HepG2 (cell line): ENCODE data around the gene OTOGL. TPM values are rescaled to one million over a fixed set of nuclear protein-coding genes. Genes with fewer than 3 reads are reported as not detected.

ENCODE experiments used
- ATAC-seq: fragments of 200-7000 bp; cut with Tn5 transposase; 3 replicates; pipeline ENCODE4 v1.9.1; 2020; ENCODE audit warnings: mild to moderate bottlenecking, moderate library complexity
- BruUV-seq: library from RNA; stranded (reverse); fragments of 400-500 nt; replicated peaks from 2 replicates; lab custom pipeline; 2021; lab: Mats Ljungman, UMichigan
- CTCF ChIA-PET: fragments of 300-600 bp; formaldehyde crosslinking; extraction: SDS; loops from one replicate; lab custom pipeline; 2021; ENCODE audit warnings: low total read pairs, inconsistent platforms, low intra/inter-chr PET ratio; lab: Yijun Ruan, JAX
- POLR2A ChIA-PET: fragments of 350-600 bp; sonication (Branson Sonifier 250); formaldehyde crosslinking; loops from one replicate; lab custom pipeline; 2020; ENCODE audit warnings: antibody characterized with exemption, inconsistent platforms; lab: Yijun Ruan, JAX
- DNase-seq: peaks from one replicate; pipeline ENCODE4 v3.0.0-alpha.2; 2015; ENCODE audit warnings: low spot score
- FAIRE-seq: peaks from 3 replicates; lab custom pipeline; 2011; peaks lifted over from hg19 to GRCh38; lab: Jason Lieb, UNC
- H2AFZ ChIP-seq: one replicate; pipeline ENCODE4 v1.6.1; 2011; ENCODE audit warnings: low read length, inconsistent platforms
- H3K27ac ChIP-seq: fragments of 300-600 bp; 3 replicates; pipeline ENCODE4 v1.8.0; 2011; ENCODE audit warnings: mixed run types, mild to moderate bottlenecking, mixed read lengths, low read length, inconsistent platforms; ENCODE audit not compliant: insufficient read depth; ENCODE audit errors: extremely low read length
- H3K27me3 ChIP-seq, 2 experiments: fragments of 200-600 bp in 1 of 2; 2 replicates in 1 of 2; 3 replicates in 1 of 2; pipeline versions ENCODE4 v1.6.0 to v1.8.0; 2011; ENCODE audit warnings: low read length in 2 of 2, mild to moderate bottlenecking in 2 of 2, moderate library complexity in 2 of 2, inconsistent platforms in 1 of 2; ENCODE audit not compliant: insufficient read depth in 2 of 2, control insufficient read depth in 1 of 2
- H3K36me3 ChIP-seq, 2 experiments: fragments of 200-600 bp in 1 of 2; replicated peaks in 1 of 2; 2 replicates in 1 of 2; 3 replicates in 1 of 2; pipeline versions ENCODE4 v1.5.1 to v1.8.0; 2011; ENCODE audit warnings: low read length in 2 of 2, inconsistent platforms in 1 of 2; ENCODE audit not compliant: insufficient read depth in 2 of 2, control insufficient read depth in 1 of 2
- H3K4me1 ChIP-seq: 2 replicates; pipeline ENCODE4 v1.5.1; 2012; ENCODE audit warnings: low read length, inconsistent platforms; ENCODE audit not compliant: insufficient read depth
- H3K4me2 ChIP-seq: 2 replicates; pipeline ENCODE4 v1.6.0; 2011; ENCODE audit warnings: low read depth, low read length, inconsistent platforms
- H3K4me3 ChIP-seq, 3 experiments: fragments of 200-600 bp in 1 of 3; sonication (generic), shearing (Covaris generic) in 1 of 3; replicated peaks in 1 of 3; 2 replicates each; pipeline ENCODE4 v1.5.1; 2011 to 2016; ENCODE audit warnings: low read length in 3 of 3, inconsistent platforms in 2 of 3, low read depth in 2 of 3, mild to moderate bottlenecking in 2 of 3, control low read depth in 1 of 3, mixed read lengths in 1 of 3; ENCODE audit not compliant: insufficient read depth in 1 of 3
- H3K79me2 ChIP-seq: one replicate; pipeline ENCODE4 v1.6.1; 2011; ENCODE audit warnings: low read length, inconsistent platforms; ENCODE audit not compliant: insufficient read depth
- H3K9ac ChIP-seq: 2 replicates; pipeline ENCODE4 v1.6.0; 2011; ENCODE audit warnings: mild to moderate bottlenecking, low read depth, low read length, inconsistent platforms; ENCODE audit not compliant: insufficient read depth
- H3K9me3 ChIP-seq: 2 replicates; pipeline ENCODE4 v1.5.1; 2012; ENCODE audit warnings: mild to moderate bottlenecking, low read length
- H4K20me1 ChIP-seq: 2 replicates; pipeline ENCODE4 v1.6.0; 2011; ENCODE audit warnings: inconsistent platforms, mild to moderate bottlenecking, low read length, moderate library complexity; ENCODE audit not compliant: insufficient read depth
- ATF7-NPFF ChIP-seq: sonication (generic); formaldehyde crosslinking; IDR thresholded peaks from 2 replicates; pipeline ENCODE4 v1.8.1; 2023; ENCODE audit warnings: mild to moderate bottlenecking, low read depth, missing genetic modification reagents, moderate library complexity
- NR2F1 ChIP-seq, 2 experiments: fragments of 450-650 bp in 1 of 2; formaldehyde crosslinking in 1 of 2; IDR thresholded peaks; 2 replicates each; pipeline versions ENCODE4 v1.5.0 to v1.6.1; 2016 to 2020; ENCODE audit warnings: mild to moderate bottlenecking in 1 of 2, missing compliant biosample characterization in 1 of 2, missing genetic modification reagents in 1 of 2, moderate library complexity in 1 of 2
- ZNF143 ChIP-seq: sonication (generic); formaldehyde crosslinking; IDR thresholded peaks from 2 replicates; pipeline ENCODE4 v1.4.0; 2020; ENCODE audit warnings: missing genetic modification reagents
- ZNF326 ChIP-seq: sonication (generic); formaldehyde crosslinking; IDR thresholded peaks from 2 replicates; pipeline ENCODE4 v1.4.0; 2020; ENCODE audit warnings: missing genetic modification reagents, borderline replicate concordance
- ZNF441 ChIP-seq: sonication (generic); formaldehyde crosslinking; IDR thresholded peaks from 2 replicates; pipeline ENCODE4 v1.7.0; 2021; ENCODE audit warnings: missing genetic modification reagents, borderline replicate concordance
- ZNF781 ChIP-seq: sonication (generic); formaldehyde crosslinking; IDR thresholded peaks from 2 replicates; pipeline ENCODE4 v1.5.1; 2020; ENCODE audit warnings: borderline replicate concordance, mild to moderate bottlenecking, missing genetic modification reagents; ENCODE audit errors: not compliant biosample characterization
- ZNF879 ChIP-seq: sonication (generic); formaldehyde crosslinking; IDR thresholded peaks from 2 replicates; pipeline ENCODE4 v1.8.1; 2023; ENCODE audit warnings: missing genetic modification reagents
- in situ Hi-C: cut with HindIII; loops from 2 replicates; pipeline ENCODE4 v1.10.0; 2017; ENCODE audit warnings: low pct_unique_long_range_greater_than_20kb; ENCODE audit not compliant: extremely low pct_ligation_motif_present
- intact Hi-C: fragments of 100-400 bp; cut with micrococcal nuclease; formaldehyde crosslinking; loops from one replicate; pipeline ENCODE4 v1.10.0; 2022; ENCODE audit not compliant: unreplicated experiment
- polyA plus RNA-seq, 8 experiments: library from polyadenylated mRNA; depleted of rRNA in 3 of 8; stranded (reverse) in 7 of 8; unstranded in 1 of 8; fragments of >200 nt; fragmentation: Illumina TruSeq in 4 of 8; extraction: Trizol in 4 of 8; gene quantifications; 2 replicates each; pipeline versions ENCODE4 v1.2.1 to v1.2.3, GENCODE V29; 2011 to 2016; ENCODE audit warnings: low read depth in 4 of 8, missing spikeins in 1 of 8, mixed read lengths in 1 of 8; ENCODE audit not compliant: insufficient read depth in 1 of 8
- total RNA-seq, 5 experiments: library from RNA; depleted of rRNA; stranded (reverse); fragments of >200 nt; fragmentation: Illumina TruSeq; extraction: Trizol; gene quantifications; 2 replicates each; pipeline ENCODE4 v1.2.3, GENCODE V29; 2016; ENCODE audit warnings: low read depth in 1 of 5
- TF ChIP-seq, protein P1 (sequence below): sonication (generic); formaldehyde crosslinking; IDR thresholded peaks from 2 replicates; pipeline ENCODE4 v1.5.0; 2020; ENCODE audit warnings: missing genetic modification reagents
- TF ChIP-seq, protein P2 (sequence below): sonication (generic); formaldehyde crosslinking; IDR thresholded peaks from 2 replicates; pipeline ENCODE4 v1.5.1; 2020; ENCODE audit warnings: missing genetic modification reagents, mild to moderate bottlenecking, borderline replicate concordance

The OTOGL gene
- total and polyA plus RNA-seq, 2 of the 13 experiments (the other 11 are each of a cell fraction or from before 2014, with no cell fraction given): not detected

DNA sequence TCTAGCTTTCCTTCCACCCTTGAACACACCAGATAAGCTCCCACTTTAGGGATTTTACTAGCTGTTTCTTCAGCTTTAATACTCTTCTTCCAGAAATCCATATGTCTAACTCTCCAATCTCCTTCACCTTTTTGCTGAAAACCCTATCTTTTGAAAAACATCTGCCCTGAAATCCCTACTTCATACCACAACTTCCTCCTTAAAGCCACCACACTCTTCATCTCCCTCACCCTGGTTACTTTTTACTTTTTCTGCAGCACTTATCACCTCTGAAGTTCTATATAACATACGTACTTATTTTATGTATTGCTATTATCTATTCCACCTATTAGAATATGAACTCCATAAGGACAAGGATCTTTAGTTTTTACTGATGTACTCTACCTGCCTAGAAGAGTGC is 316.1 kb downstream of the OTOGL start (continued):
- no peak for TF ChIP-seq NR2F1 (CRISPR knock-in tag; IDR thresholded peaks at IDR 0.05)
- no peak for TF ChIP-seq ZNF879

DNA sequence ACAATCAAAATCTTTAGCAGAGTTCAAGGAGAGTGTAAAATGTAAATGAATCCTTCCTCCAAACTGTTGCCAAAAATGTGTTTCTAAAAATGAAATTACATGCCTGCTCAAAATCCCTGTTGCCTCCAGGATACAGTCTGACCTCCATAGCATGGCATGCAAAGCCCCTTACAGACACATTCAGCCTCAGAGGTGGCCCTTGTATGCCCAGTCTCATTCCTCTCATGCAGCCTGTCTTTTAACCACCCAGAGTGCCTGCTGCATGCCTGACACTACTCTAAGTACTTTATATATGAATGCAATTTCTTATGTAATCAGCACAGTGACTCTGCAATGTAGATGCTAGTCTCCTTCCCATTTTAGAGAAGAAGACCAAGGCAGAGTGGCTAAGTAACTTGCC is 320.3 kb downstream of the OTOGL start:
- in situ Hi-C loops (no loop called here), intact Hi-C loops (no loop called here)
- Histone ChIP-seq H3K4me2 (no peak overlapping the region), H3K4me3 (no peak overlapping the region), H3K36me3 (no peaks in the 10 kb centered on the region), H3K79me2 (no peaks in the 10 kb centered on the region), H3K9me3 (no peaks in the 10 kb centered on the region), H3K27me3 (no peaks in the 10 kb centered on the region), H3K4me1 (no peaks in the 10 kb centered on the region), H2AFZ (no peak overlapping the region), H3K9ac (no peak overlapping the region), H4K20me1 (no peaks in the 10 kb centered on the region), H3K27ac (no peak overlapping the region)
- FAIRE-seq: no peak
- no peak for ATAC-seq
- POLR2A ChIA-PET: no interaction called here
- TF ChIP-seq ZNF143 (CRISPR knock-in tag): no peak
- TF ChIP-seq ZNF781 (CRISPR knock-in tag): no peak
- TF ChIP-seq ZNF326 (CRISPR knock-in tag): no peak
- TF ChIP-seq ZNF441: no peak
- TF ChIP-seq, protein P1, sequence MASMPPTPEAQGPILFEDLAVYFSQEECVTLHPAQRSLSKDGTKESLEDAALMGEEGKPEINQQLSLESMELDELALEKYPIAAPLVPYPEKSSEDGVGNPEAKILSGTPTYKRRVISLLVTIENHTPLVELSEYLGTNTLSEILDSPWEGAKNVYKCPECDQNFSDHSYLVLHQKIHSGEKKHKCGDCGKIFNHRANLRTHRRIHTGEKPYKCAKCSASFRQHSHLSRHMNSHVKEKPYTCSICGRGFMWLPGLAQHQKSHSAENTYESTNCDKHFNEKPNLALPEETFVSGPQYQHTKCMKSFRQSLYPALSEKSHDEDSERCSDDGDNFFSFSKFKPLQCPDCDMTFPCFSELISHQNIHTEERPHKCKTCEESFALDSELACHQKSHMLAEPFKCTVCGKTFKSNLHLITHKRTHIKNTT (CRISPR knock-in tag): no peak
- TF ChIP-seq, protein P2, sequence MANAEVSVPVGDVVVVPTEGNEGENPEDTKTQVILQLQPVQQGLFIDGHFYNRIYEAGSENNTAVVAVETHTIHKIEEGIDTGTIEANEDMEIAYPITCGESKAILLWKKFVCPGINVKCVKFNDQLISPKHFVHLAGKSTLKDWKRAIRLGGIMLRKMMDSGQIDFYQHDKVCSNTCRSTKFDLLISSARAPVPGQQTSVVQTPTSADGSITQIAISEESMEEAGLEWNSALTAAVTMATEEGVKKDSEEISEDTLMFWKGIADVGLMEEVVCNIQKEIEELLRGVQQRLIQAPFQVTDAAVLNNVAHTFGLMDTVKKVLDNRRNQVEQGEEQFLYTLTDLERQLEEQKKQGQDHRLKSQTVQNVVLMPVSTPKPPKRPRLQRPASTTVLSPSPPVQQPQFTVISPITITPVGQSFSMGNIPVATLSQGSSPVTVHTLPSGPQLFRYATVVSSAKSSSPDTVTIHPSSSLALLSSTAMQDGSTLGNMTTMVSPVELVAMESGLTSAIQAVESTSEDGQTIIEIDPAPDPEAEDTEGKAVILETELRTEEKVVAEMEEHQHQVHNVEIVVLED (CRISPR knock-in tag): no peak
- TF ChIP-seq ATF7-NPFF (CRISPR knock-in tag): no peak
- no peak for DNase-seq
- no TSS peak for BruUV-seq
- CTCF ChIA-PET: no interaction called here
